Calu3 (cell line): ENCODE data around the gene DMAP1. TPM values are rescaled to one million over a fixed set of nuclear protein-coding genes. Genes with fewer than 3 reads are reported as not detected.
"Not testable (repeated sequence)": the region's sequence is repeated elsewhere in the genome, so short reads cannot be mapped to it uniquely, and the experiment has no call there.

Source experiments
- BruUV-seq: library from RNA; stranded (reverse); fragments of 400-500 nt; replicated peaks from 2 replicates; lab custom pipeline; 2021; lab: Mats Ljungman, UMichigan
- CTCF ChIA-PET: fragments of 300-600 bp; sonication (Branson Sonifier 250); formaldehyde crosslinking; loops from one replicate; lab custom pipeline; 2022; ENCODE audit warnings: antibody characterized with exemption; lab: Charles Lee
- DNase-seq: peaks from one replicate; pipeline ENCODE4 v3.0.0; 2022
- H3K27ac Mint-ChIP-seq: one replicate; pipeline ENCODE4 v1.8.0; 2022; ENCODE audit warnings: mixed read lengths; ENCODE audit not compliant: unreplicated experiment
- H3K27me3 Mint-ChIP-seq: one replicate; pipeline ENCODE4 v1.8.0; 2022; ENCODE audit warnings: mixed read lengths; ENCODE audit not compliant: unreplicated experiment
- H3K36me3 Mint-ChIP-seq: one replicate; pipeline ENCODE4 v1.8.0; 2022; ENCODE audit warnings: mild to moderate bottlenecking, moderate library complexity, mixed read lengths; ENCODE audit not compliant: insufficient read depth, unreplicated experiment
- H3K4me1 Mint-ChIP-seq: one replicate; pipeline ENCODE4 v1.8.0; 2022; ENCODE audit warnings: mild to moderate bottlenecking, low read depth, mixed read lengths; ENCODE audit not compliant: unreplicated experiment
- H3K4me3 Mint-ChIP-seq: one replicate; pipeline ENCODE4 v1.8.0; 2022; ENCODE audit warnings: mild to moderate bottlenecking, low read depth, moderate library complexity, mixed read lengths; ENCODE audit not compliant: unreplicated experiment
- H3K9me3 Mint-ChIP-seq: one replicate; pipeline ENCODE4 v1.8.0; 2022; ENCODE audit warnings: low read depth, mixed read lengths; ENCODE audit not compliant: unreplicated experiment
- CTCF ChIP-seq: fragments of 200-600 bp; IDR thresholded peaks from one replicate; pipeline ENCODE4 v1.8.0; 2022; ENCODE audit warnings: antibody characterized with exemption; ENCODE audit not compliant: unreplicated experiment
- intact Hi-C: fragments of 100-400 bp; cut with micrococcal nuclease; formaldehyde crosslinking; loops from one replicate; pipeline ENCODE4 v1.10.0; 2022; ENCODE audit not compliant: unreplicated experiment
- total RNA-seq: library from RNA; stranded (reverse); gene quantifications from 2 replicates; pipeline ENCODE4 v1.2.3, GENCODE V29; 2022

Gene DMAP1
- total RNA-seq, 1 experiment from 2014 or later = 42.9 TPM

GRCh38 chr1:44200336-44200735 is 12.9 kb upstream of the DMAP1 start:
- no peak overlapping the region for H3K27ac Mint-ChIP-seq
- no peak for DNase-seq
- BruUV-seq = no TSS peak
- CTCF ChIA-PET = no interaction called here
- H3K4me3 Mint-ChIP-seq = no peak overlapping the region
- intact Hi-C loops = no loop called here
- H3K4me1 Mint-ChIP-seq = no peaks in the 10 kb centered on the region
- H3K27me3 Mint-ChIP-seq = no peaks in the 10 kb centered on the region
- H3K9me3 Mint-ChIP-seq = no peaks in the 10 kb centered on the region
- no peaks in the 10 kb centered on the region for H3K36me3 Mint-ChIP-seq
- TF ChIP-seq CTCF = no peak

GRCh38 chr1:44206545-44206944 is 6.7 kb upstream of the DMAP1 start:
- CTCF ChIA-PET, H3K9me3 Mint-ChIP-seq, DNase-seq, H3K36me3 Mint-ChIP-seq, H3K27ac Mint-ChIP-seq, H3K4me3 Mint-ChIP-seq, H3K27me3 Mint-ChIP-seq, intact Hi-C loops, BruUV-seq, H3K4me1 Mint-ChIP-seq: not testable (repeated sequence)

- intact Hi-C loops = no loop called here
- TF ChIP-seq CTCF = no peak
- BruUV-seq = no TSS peak
- Mint-ChIP-seq H3K27me3 (no peaks in the 10 kb centered on the region), H3K36me3 (peaks cover 7% of the 10 kb centered on the region), H3K4me1 (no peaks in the 10 kb centered on the region), H3K27ac (no peak overlapping the region), H3K4me3 (no peak overlapping the region), H3K9me3 (no peaks in the 10 kb centered on the region)
- DNase-seq = no peak
- CTCF ChIA-PET = no interaction called here
Measured at GRCh38 chr1:44208226-44208625, 5.0 kb upstream of the DMAP1 start.

- DNase-seq = no peak
- TF ChIP-seq CTCF = no peak
- peaks cover 18% of the 10 kb centered on the region for H3K36me3 Mint-ChIP-seq
- H3K4me1 Mint-ChIP-seq = peaks cover 8% of the 10 kb centered on the region
- no peak overlapping the region for H3K27ac Mint-ChIP-seq
- CTCF ChIA-PET = no interaction called here
- H3K27me3 Mint-ChIP-seq = no peaks in the 10 kb centered on the region
- no TSS peak for BruUV-seq
- no peak overlapping the region for H3K4me3 Mint-ChIP-seq
- H3K9me3 Mint-ChIP-seq = no peaks in the 10 kb centered on the region
- intact Hi-C loops = loop anchor here (10.0 kb wide), 1 partner anchor 294 kb away; no protein-coding TSS in a partner anchor
Measured at GRCh38 chr1:44210595-44210994, 2.7 kb upstream of the DMAP1 start.

GRCh38 chr1:44212355-44213221 is 683 bp upstream of the DMAP1 start:
- TSS peak; percentile 58 for BruUV-seq
- intact Hi-C loops = loop anchor here (10.0 kb wide), 1 partner anchor 292 kb away; no protein-coding TSS in a partner anchor
- no peak for DNase-seq
- H3K27me3 Mint-ChIP-seq = no peaks in the 10 kb centered on the region
- no peak for TF ChIP-seq CTCF
- H3K4me1 Mint-ChIP-seq = peaks cover 15% of the 10 kb centered on the region
- CTCF ChIA-PET = interaction anchor here (0.8 to 1.4 kb wide), 3 partner anchors 12 to 164 kb away, joined by 3 to 7 read pairs (median 3); no protein-coding TSS in a partner anchor
- no peaks in the 10 kb centered on the region for H3K9me3 Mint-ChIP-seq
- peak overlapping the region; percentile 72 for H3K27ac Mint-ChIP-seq
- H3K4me3 Mint-ChIP-seq = peak overlapping the region; percentile 81
- peaks cover 18% of the 10 kb centered on the region for H3K36me3 Mint-ChIP-seq
